Activated CD4-positive, alpha-beta T cell treated with anti-CD3 and anti-CD28 coated beads, Interleukin-10, Interleukin-2, amounts not matched to agents 100 ng/mL and 50 ng/mL, durations not matched to agents 16 hours and 8 hours (primary cell): ENCODE results near the gene RBM18.

Experiments
- DNase-seq: peaks from one replicate; pipeline ENCODE4 v3.0.0-alpha.2; 2020

Gene RBM18

DNA sequence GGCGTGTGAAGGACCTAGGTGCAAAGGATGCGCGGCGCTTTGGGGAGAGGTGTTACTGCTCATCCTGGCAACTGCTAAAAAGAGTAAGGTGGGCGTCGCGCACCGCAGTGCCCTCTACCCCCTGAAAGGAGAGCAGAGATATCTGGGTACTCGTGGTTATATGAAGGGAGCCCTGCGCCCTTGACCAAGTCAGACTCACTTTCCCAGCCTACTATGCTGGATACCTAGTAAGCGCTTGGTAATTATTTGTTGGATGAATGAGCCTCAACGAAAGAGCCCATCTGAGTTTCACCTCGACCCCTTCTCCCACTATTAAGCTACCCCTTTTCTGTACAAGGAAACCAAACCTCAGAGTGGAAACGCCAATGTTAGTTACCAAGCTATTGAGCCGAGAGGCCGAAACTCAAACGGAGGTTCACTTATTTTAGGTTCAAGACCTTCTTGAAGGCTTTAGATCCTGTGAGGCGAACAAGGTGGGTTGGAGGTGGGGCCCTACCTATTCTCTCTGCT is 43.9 kb downstream of the RBM18 start:
- DNase-seq: no peak

DNA sequence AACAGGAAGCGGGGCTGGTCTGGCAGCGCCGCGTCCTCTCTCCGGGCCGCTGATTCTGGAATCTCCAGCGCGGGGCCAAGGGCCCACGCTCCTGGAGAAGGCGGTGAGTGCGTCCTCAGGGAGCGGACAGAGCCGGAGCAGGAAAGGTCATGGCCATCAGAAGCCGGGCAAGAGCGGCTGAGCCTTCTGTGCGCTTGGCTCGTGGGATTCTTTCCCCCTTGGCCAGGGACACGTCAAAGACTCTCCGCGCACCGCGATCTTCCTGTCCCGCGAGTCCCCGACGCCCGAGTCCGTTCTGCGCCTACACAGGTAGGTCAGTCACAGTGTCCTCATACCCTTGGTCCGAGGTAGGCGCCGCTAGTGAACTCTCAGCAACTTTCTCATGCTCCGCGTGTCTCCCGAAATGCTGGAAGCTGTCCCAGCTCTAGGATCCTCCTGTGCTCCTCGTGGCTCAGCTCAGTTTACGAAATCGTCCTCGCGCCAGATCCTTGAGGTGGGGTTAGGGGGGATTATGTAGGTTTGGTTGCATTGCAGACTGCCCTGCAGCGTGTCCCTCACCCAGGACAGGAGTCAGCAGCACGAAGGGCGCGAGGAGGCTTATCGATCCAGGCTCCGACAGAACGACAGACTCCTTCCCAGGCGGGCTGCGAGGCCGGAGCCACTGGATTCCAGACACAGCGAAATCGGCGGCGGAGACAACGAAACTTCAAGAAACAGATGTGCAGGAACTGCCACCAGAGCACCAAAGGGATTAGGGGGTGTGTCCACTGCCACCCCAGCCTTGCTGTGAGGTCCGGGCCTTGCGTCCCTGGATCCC is 44.6 kb downstream of the RBM18 start:
- no peak for DNase-seq

DNA sequence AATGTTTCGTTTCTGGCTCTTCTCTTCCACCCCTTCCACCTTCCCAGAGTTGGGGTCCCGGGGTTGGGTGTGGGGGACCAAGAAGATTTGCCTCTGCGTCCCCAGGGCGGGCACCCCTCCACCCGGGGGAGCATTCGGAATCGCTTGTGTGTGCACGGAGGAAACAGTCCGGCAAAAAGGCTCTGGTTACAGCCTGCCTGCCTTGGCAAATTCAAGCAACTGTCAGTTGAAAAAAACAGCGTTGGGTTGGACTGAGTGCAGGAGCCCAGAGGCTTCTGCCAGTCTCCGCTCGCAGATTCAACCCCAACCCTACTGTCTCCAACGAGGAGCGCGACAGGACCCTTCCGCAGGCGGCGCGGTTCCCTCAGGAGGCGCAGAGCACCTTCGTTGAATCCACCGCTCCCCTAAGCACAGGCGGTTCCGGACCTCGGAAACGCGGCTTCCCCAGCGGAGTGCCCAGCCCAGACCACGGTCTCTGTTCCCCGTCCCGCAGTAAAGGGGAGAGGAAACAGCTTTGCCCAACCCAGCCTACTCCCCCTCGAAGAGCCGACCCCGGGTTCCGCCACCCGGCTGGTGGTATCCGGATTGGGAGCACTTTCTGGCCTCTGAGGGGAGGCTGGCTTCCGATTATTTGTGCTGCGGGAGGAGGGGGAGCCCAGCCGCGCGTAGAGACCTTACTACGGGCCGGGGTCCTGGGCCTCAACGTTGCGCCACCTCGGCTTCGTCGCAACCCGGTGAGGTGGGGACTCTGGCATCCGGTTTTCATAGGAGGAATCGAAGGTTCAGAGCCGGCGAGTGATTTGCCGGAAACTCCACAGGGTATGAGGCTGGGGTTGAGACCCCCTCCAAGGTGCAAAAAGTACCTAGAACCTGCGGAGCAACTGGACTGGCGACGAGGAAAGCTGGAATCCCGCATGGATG is 45.4 kb downstream of the RBM18 start:
- DNase-seq: no peak

DNA sequence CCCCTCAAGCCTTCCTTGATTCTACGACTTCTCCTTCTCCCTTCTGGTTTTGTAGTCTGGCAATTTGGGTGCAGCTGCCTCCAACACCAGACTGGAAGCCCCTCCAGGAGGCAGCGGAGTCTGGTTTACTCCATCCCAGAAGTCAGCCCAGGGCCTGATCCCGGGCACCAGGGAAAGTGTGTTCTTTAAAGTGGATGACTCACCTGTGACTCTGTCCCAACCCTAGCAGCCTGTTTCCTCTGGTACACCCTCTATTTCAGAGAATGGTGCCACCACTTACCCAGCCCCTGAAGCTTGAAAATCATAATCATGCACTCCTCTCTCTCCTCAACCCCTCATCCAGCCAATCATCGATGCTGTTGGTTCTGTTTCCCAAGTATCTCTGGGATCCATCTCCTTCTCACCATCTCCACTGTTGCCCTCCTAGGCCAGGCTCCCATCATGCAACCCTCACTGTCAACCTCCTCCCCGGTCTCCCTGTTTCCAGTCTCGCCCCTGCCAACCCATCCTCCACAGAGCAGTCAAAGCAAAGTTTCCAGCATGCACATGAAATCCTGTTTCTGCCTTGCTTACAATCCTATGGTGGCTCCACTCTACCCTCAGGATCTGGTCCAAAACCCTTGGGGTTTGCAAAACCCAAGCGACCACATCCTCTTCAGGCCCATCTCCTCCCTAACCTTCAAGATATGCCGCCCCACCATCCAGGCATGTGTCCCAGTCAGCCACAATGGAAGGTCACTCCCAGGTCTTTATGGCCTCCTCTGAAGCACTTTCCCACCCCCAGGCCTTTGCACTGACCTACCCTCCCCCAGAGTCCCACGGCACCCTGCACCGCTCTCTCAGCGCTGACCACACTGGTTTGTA is 46.3 kb downstream of the RBM18 start:
- no peak for DNase-seq

DNA sequence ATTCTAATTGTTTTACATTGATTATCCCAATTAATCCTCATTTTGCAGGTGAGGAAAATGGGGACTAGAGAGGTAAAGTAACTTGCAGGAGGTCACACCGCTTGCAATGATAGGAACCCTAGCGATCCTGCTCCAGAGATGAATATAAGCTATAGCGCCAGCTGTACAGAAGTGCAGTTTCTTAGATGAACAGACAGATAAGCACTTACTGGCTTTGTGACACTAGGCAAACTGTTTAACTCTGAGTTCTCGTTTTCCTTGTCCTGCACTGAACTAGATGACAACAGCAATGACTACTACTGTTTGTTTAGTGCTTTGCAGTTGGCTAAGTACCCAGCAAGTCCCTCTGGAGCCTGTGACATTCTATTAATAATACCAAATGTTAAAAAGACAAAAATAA is 47.0 kb downstream of the RBM18 start:
- peak; percentile 19 for DNase-seq

DNA sequence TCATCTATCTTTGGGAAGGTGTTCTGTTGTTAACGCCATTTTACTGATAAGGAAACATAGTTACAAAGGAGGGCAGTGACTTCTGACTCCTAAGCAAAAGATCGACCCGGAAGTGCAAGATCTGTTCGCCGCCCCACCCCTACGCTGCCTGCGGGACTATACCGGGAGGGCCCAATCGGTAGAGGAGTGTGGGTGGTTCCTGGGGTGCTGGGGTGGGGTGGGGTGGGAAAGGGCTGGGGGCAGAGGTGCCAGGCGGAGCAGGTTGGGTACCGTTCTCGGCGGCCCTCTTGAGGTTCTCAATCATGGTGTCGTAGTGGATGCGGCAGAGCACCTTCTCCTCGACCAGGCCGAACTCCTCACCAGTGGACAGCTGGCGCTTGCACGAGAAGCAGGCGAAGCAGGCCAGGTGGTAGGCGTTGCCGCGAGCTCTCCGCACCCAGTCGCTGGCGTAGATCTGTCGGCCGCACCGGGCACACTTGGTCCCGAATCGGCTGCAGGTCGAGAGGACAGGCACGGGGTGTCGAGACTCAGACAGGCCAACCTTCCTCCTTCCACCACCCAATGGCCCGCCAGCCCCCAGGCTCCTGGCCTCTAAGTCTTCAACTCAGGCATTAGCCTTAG is 47.7 kb downstream of the RBM18 start:
- DNase-seq: no peak

DNA sequence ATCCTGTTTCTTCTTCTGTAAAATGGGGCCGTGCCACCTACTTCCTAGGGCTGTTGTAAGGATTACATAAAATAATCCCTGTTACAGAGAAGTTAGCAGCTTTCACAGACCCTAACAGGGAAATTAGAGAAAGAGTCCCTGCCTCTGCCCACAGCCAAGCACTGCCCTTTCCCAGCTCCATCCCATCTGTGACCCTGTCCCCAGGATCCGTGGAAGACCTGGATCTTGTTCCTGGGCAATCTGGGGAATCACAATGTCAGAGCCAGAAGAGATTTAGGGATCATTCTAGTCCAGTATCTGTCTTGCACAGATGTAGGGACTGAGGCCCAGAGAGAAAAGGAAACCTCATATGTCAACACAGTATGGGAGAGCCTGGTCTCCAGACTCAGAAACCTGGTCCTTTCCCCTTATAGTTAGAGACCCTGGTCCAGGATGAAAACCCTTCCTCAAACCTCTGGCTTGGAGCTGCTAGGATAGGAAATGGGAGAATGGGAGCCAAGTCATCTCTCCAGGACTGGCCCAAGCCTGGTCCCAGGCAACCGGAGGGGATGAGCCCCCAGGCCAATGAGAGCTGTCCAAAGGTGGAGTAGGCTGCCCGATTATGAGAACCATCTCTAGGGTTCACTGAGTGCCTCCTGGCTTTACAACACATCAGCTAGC is 48.4 kb downstream of the RBM18 start:
- no peak for DNase-seq

DNA sequence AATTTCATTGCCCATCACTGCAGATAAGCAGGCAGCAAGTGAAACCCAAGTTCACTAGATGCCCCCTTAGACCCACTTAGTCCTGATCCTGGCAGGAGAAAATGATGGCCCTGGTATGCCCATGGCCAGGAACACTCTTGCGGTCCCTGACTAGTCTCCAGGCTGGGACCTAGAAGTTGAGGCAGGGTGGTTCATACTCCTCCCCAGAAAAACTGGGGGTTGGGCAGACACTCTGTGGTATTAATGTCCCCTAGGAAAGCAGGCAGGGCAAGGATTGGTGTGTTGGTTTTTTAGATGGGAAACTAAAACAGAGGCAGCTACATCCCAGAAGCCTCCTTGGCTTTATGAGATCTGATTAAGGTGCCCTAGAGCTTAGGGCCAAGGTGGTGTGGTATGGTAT is 49.0 kb downstream of the RBM18 start:
- DNase-seq: no peak

DNA sequence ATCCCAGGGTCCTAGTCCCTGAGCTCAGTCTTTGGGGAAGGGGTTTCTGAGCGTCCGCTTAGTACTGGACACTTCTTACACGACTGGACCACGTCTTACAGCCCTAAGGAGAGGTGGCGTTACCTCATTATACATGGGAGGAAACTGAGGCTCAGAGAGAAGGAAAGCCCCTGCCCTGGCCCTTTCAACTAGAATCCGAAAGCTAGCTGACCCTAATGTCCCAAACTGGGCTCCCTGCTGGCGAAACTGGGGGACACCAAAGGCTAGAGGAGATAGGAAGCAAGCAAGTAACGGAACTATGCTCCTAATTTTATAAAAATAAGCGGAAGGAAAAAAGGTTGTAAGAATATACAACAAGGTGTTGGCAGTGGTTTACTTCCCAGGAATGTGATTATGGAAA is 50.1 kb downstream of the RBM18 start:
- no peak for DNase-seq

DNA sequence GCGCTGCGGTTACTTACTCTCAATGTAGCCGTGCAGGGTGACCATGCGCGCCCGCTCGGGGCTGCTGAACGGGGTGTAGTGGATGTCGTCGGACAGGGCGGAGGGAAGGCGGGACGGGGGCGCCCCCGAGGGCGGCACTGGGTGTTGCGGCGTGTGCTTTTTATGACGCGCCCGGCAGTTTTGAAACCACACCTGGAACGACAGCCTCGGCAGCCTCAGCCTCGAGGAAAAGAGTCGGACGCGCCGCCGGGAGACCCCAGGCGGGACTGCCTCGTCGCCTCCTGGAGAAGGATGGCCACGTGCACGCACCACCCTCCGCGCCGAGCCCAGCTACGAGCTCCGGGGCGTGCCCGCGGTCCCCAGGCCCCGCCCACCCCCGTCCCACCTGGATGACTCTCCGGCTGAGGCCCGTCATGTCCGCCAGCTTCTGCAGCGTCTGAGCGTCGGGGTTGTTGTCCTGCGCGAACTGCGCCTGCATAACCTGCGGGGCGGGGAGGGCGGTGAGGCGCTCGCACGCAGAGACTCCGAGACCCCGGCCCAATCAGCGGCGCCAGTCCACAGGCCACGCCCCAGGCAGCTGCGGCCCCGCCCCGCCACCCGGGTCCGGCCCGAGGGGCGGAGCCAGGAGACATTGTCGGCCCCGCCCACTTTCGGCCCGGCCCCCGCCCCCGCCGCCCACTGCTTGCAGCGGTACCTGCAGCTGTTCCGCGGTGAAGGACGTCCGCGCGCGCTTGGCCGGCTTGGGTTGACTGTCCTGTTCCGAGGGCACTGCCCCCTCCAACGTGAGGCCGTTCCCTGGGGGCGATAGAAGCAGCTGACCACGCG is 50.8 kb downstream of the RBM18 start:
- peak; percentile 65 for DNase-seq

DNA sequence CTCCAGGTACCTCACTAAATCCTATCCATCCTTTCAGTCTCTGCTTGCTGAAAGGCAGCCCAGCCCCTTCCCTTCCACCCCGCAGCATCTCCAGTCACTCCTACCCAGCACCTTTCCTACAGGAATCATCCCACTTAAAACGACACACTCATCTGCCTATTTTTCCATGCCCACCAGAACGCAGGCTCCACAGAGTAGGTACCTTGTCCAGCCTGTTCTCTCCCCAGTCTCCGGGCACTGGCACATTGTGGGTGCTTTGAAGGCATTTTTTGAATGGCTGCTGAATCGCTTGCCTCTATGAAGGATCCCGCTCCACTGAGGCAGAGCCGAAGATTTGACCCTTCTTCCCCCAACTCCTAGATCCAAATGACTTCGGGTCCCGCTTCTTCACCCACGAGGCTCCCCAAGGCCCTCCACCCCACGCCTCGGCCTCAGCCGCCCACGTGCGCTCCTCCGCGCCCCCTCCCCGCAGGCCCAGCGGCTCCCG is 51.5 kb downstream of the RBM18 start:
- no peak for DNase-seq

DNA sequence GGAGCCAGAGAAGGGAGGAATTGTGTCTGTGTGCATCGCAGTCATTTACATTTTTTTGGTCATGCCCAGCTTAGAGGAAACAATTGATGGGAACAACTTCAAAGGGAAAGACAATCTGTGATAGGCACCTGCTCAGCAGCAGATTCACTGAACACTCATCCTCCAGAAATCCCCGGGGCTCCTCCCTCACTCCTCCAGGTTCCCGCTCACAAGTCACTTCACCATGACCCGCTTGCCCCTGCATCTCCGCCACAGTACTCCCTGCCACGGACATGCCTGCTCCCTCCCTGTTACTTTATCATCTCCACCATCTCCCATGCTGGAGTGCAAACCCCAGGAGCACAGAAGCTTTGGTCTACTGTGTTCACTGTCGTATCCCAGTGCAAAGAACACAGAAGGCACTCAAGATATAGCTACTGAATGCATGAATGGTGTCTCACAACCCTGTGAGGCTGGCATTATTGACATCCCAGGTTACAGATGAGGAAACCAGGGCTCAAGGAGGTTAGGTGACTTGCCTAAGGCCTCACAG is 52.1 kb downstream of the RBM18 start:
- no peak for DNase-seq

DNA sequence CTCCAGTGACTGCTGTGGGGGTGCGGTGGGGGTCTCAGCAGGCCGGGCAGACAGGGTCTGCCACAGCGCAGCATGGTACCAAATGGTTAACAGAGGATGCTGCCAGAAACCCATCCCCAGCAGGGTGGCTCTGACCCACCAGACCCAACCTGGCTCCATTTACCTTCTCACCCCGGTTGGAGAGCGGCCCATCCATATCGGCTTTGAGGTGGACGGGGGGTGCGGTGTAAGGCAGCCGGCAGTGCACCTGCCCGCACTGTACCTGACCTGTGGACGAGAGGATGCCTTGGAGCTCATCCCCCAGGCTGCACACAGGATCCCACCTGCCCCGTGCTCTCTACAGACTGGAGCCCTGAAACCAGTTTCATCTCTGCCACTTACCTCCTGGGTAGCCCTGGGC is 55.2 kb downstream of the RBM18 start:
- no peak for DNase-seq

DNA sequence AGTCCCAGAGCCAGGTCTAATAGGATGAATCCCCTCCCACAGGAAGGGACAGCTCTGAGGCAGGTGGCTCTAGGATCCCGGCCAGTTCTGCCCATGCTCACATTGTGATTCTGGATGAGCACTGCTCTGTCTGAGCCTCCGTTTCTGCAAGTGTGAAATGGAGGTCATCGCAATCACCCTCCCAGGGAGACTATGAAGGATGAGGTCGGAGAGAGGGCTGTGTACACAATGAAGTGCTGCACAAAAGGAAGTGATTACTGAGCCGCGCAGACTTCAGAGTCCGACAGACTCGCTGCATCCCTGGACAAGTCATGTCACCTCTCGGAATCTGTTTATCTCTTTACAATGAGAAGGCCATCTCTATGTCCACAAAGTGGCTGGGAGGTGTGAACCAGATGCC is 57.5 kb downstream of the RBM18 start:
- no peak for DNase-seq

DNA sequence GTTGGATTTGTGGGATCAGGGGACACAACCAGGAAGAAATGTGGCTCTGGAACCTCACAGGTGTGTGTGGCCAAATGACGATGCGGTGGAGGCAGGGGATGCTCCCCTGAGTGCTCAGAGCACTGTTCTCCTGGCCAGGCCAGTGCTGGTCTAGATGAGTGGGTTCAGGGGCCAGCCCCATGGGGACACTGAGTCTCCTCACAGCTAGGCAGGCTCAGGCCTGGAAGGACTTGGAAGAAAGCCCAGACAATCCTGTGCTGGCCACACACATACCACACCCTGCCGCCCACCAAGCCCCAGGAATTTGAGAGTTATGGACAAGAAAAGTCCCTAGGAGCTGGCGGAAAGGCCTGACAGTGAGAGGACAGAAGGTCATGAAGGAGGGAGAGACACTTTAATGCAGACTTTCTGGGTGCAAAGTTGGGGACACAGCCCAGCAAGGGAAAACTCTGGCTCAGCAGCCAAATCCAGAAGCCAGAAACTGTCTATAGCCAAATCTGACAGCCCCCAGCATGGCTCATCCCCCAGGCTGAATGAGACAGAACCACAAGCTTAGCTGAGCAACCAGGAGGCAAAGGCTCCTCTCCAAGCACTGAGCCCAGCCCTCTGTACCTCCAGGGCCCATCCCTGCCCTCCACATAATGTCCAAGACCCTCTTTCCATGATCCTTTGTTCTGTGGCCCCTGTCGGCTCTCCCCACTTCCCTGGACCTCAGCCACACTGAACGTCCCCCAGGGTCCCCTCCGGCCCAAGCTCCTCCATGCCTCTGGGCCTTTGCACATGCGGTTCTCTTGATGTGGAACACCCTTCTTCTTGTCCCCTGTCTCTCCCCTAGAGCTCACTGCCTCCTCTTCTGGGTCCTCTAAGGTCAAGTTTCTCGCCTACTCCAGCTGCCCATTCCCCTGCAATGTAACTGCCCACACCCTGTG is 58.3 kb downstream of the RBM18 start:
- no peak for DNase-seq

DNA sequence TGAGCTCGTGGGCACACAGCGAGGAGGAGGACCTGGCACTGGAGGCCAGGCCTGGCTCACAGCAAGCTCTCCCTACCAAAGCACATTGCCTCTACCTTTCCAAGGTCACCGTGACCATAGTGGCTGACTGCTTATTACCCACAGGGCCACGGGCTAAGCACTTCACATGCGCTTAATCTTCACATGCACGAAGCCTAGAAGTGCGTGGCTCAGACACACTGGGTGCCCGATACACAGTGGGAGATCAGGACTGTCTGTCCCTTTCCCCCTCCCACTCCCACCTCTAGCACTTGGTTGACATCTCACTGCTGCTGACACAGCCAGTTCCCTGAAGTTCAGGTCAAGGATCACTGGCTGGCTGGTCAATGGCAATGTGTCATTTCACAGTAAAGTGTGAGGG is 59.5 kb downstream of the RBM18 start:
- DNase-seq: no peak

DNA sequence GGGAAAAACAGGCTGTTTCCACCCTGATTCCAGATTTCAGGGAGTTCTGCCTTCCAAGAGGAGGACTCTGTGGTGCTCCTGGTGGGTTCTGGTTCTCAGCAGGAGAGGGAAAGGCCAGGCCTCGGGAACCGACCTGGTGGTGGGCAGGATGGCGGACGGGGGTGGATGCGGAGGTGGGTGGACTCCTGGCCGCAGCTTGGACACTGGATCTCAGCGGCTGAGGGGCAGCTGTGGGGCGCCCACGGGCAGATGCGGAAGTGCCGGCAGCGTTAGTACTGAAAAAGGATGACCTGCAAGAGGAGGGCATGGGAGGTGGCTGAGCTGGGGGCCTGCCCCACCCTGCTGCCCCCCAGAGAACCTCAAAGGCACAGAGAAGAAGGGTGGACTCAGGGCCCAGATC is 60.1 kb downstream of the RBM18 start:
- DNase-seq: no peak

DNA sequence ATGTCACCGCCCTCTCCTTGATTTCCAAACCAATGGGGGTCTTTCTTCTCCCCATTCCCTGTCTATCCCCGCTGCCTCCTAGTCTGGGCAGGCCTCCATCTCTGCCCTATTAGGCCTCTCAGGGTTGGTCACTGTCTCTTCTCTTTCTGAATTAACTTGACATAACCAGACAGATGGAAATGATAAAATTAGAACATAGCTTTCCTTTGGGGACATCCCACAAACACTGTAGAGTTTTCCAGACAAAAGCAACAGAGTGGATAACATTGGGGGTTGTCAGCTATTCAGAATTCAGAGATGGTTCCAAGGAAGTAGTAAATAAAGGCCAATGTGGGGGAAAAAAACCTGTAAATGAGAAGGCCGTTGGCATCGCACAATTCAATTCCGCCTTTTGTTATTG is 60.6 kb downstream of the RBM18 start:
- no peak for DNase-seq

DNA sequence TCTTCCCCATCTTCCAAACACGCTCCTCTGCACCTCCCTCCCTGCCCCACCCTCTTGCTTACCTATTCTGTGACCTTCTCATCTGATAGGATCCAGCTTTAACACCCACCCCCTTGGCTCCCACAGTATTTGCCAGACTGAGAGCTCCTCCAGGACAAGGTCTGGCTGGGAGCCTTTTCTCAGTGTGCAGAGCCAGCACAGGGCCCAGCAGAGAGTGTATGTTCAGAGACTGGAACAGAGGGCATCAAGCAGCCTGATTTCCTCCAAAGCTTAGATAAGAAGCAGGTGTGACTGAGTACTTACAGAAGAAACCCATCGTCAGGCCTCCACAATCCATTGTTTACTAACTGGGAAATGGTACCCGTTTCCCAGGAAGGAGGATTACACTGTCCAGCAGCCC is 62.5 kb downstream of the RBM18 start:
- no peak for DNase-seq
